A549 (cell line): ENCODE results near the gene RRP8.

Source experiments
- ATOH8 ChIP-seq: fragments of 250-450 bp; sonication (Bioruptor Pico); IDR thresholded peaks from 2 replicates; pipeline ENCODE4 v1.5.0; 2020; ENCODE audit warnings: low read depth, mild to moderate bottlenecking, moderate library complexity
- MAFK ChIP-seq: fragments of 450-650 bp; IDR thresholded peaks from 2 replicates; pipeline ENCODE4 v1.6.1; 2014; ENCODE audit not compliant: partially characterized antibody
- POLR2A ChIP-seq: IDR thresholded peaks from 2 replicates; pipeline ENCODE4 v1.6.1; 2012; ENCODE audit warnings: mild to moderate bottlenecking, low read length
- SREBF2 ChIP-seq: fragments of 450-650 bp; IDR thresholded peaks from 2 replicates; pipeline ENCODE4 v1.6.1; 2014; ENCODE audit warnings: mild to moderate bottlenecking, moderate library complexity

- TF ChIP-seq ATOH8 (CRISPR knock-in tag), result no peak
- no peak for TF ChIP-seq POLR2A
- TF ChIP-seq MAFK, result no peak
- TF ChIP-seq SREBF2, result no peak
Measured at GRCh38 chr11:6621711-6622211, 18.3 kb upstream of the RRP8 start.
